ENCODE results near the gene RTF2. TPM values are rescaled to one million over a fixed set of nuclear protein-coding genes. Genes with fewer than 3 reads are reported as not detected.

Gene RTF2
- total RNA-seq, 2 experiments from 2014 or later, result 63.6 to 72.7 TPM

GRCh38 chr20:56440346-56441007 lies 27.9 kb upstream of the RTF2 start:
- TF ChIP-seq EZH2phosphoT487 (IDR thresholded peaks at IDR 0.05; ENCODE audit: borderline replicate concordance, low read depth, low read length), result no peak
- TF ChIP-seq, protein P1, sequence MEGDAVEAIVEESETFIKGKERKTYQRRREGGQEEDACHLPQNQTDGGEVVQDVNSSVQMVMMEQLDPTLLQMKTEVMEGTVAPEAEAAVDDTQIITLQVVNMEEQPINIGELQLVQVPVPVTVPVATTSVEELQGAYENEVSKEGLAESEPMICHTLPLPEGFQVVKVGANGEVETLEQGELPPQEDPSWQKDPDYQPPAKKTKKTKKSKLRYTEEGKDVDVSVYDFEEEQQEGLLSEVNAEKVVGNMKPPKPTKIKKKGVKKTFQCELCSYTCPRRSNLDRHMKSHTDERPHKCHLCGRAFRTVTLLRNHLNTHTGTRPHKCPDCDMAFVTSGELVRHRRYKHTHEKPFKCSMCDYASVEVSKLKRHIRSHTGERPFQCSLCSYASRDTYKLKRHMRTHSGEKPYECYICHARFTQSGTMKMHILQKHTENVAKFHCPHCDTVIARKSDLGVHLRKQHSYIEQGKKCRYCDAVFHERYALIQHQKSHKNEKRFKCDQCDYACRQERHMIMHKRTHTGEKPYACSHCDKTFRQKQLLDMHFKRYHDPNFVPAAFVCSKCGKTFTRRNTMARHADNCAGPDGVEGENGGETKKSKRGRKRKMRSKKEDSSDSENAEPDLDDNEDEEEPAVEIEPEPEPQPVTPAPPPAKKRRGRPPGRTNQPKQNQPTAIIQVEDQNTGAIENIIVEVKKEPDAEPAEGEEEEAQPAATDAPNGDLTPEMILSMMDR (conservative IDR thresholded peaks at IDR 0.05; ENCODE audit: low read length), result no peak
- H2AFZ ChIP-seq (ENCODE audit: low read length), result no peak overlapping the region
- no peaks in the 10 kb centered on the region for H4K20me1 ChIP-seq (ENCODE audit: insufficient read depth, low read length)
- H3K4me3 ChIP-seq (ENCODE audit: low read depth, low read length, poor library complexity, severe bottlenecking), result no peak overlapping the region
- no peaks in the 10 kb centered on the region for H3K9me2 ChIP-seq (ENCODE audit: insufficient read depth, low read length)
- intact Hi-C loops (cut with micrococcal nuclease; ENCODE audit: unreplicated experiment), result no loop called here
- no peaks in the 10 kb centered on the region for H3K79me2 ChIP-seq (ENCODE audit: insufficient read depth, low read depth, low read length)
- H3K36me3 ChIP-seq (ENCODE audit: insufficient read depth, low read length), result no peaks in the 10 kb centered on the region
- POLR2A ChIA-PET, result no interaction called here
- no TSS peak for BruUV-seq (replicated peaks)
- H3K4me1 ChIP-seq (ENCODE audit: insufficient read depth, low read length, poor library complexity, severe bottlenecking), result no peaks in the 10 kb centered on the region
- no peaks in the 10 kb centered on the region for H3K9me3 ChIP-seq (ENCODE audit: low read length)
- H3K4me2 ChIP-seq (ENCODE audit: low read length), result no peak overlapping the region
- CTCF ChIA-PET (ENCODE audit: unreplicated experiment), result no interaction called here
- no peak overlapping the region for H3K27ac ChIP-seq (ENCODE audit: low read depth, low read length, poor library complexity, severe bottlenecking)
- DNase-seq (ENCODE audit: low spot score), result no peak

GRCh38 chr20:56442389-56443365 lies 25.8 kb upstream of the RTF2 start:
- BruUV-seq (replicated peaks), result no TSS peak
- H3K36me3 ChIP-seq (ENCODE audit: insufficient read depth, low read length), result no peaks in the 10 kb centered on the region
- ChIA-PET POLR2A (interaction anchor here (1.3 kb wide), 1 partner anchor 27 kb away, joined by 4 read pairs; no protein-coding TSS in a partner anchor), CTCF (ENCODE audit: unreplicated experiment) (no interaction called here)
- no peak for TF ChIP-seq EZH2phosphoT487 (IDR thresholded peaks at IDR 0.05; ENCODE audit: borderline replicate concordance, low read depth, low read length)
- TF ChIP-seq, protein P1 (conservative IDR thresholded peaks at IDR 0.05; ENCODE audit: low read length), result no peak
- no peaks in the 10 kb centered on the region for H3K9me3 ChIP-seq (ENCODE audit: low read length)
- no peak overlapping the region for H3K27ac ChIP-seq (ENCODE audit: low read depth, low read length, poor library complexity, severe bottlenecking)
- intact Hi-C loops (cut with micrococcal nuclease; ENCODE audit: unreplicated experiment), result no loop called here
- no peak for DNase-seq (ENCODE audit: low spot score)
- no peaks in the 10 kb centered on the region for H3K9me2 ChIP-seq (ENCODE audit: insufficient read depth, low read length)
- no peaks in the 10 kb centered on the region for H3K79me2 ChIP-seq (ENCODE audit: insufficient read depth, low read depth, low read length)
- H3K4me1 ChIP-seq (ENCODE audit: insufficient read depth, low read length, poor library complexity, severe bottlenecking), result no peaks in the 10 kb centered on the region
- H3K4me2 ChIP-seq (ENCODE audit: low read length), result no peak overlapping the region
- no peak overlapping the region for H3K4me3 ChIP-seq (ENCODE audit: low read depth, low read length, poor library complexity, severe bottlenecking)
- no peaks in the 10 kb centered on the region for H4K20me1 ChIP-seq (ENCODE audit: insufficient read depth, low read length)
- 0 out of 2 replicates have a peak overlapping the region, but pooled peaks have one; percentile 46 for H2AFZ ChIP-seq (ENCODE audit: low read length)

Data from OCI-LY7 (cell line).